Kidney tubule cell (primary cell): Measurements from ENCODE around the gene TMEM184A.

Experiments used
- DNase-seq: peaks from one replicate; pipeline ENCODE4 v3.0.0-alpha.2; 2018; ENCODE audit warnings: low spot score

The TMEM184A gene

DNA sequence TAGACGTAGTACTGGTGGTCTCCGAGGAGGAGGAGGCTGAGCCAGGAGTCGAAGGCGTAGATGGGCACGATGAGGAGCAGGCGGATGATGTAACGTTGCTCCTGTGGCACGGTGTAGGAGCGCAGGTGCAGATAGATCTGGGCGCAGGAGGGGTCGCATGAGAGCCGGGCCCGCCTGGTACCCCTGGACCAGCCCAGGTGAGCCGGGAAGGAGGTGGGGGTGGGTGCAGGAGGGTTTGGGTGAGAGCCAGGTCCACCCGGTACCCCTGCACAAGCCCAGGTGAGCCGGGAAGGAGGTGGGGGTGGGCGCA, 5.2 kb downstream of the TMEM184A start:
- no peak for DNase-seq

DNA sequence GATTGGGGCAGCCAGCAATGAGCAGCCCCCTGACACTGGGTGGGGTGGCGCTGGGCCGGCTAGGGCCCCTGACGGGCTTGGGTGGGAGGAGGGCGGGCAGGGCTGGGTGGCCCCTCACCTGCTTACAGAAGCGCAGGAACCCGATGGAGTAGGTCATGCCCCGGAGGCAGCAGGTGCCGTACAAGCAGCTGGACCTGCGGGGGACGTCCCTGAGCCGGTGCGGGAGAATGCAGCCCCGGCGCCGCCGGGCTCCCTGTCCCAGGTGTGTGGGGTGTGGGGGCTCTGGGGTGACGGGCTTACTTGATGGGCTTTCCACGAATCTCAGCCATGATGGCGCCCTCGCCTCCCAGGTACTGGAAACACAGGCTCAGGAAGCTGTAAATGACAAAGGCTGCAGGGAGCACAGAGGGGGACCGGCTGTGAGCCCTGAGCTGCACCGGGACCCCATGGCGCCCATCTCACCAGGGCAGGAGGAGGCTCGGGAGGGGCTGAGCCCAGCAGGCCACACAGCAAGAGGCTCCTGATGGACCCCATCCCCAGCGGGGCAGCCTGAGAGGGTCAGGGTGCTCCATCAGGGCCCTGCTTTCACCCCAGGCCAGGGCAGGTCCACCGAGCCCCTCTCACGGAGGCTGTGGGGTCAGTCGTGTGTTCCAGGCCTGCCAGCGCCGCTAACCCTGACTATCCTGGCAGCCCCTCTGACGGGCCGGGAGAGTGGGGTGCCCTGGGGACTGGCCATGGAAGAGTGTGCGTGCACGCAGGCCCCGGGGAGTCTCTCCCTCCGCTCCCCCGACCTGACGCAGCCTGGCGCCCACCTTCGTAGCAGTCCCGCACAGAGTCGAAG, 5.8 kb downstream of the TMEM184A start:
- DNase-seq: no peak

DNA sequence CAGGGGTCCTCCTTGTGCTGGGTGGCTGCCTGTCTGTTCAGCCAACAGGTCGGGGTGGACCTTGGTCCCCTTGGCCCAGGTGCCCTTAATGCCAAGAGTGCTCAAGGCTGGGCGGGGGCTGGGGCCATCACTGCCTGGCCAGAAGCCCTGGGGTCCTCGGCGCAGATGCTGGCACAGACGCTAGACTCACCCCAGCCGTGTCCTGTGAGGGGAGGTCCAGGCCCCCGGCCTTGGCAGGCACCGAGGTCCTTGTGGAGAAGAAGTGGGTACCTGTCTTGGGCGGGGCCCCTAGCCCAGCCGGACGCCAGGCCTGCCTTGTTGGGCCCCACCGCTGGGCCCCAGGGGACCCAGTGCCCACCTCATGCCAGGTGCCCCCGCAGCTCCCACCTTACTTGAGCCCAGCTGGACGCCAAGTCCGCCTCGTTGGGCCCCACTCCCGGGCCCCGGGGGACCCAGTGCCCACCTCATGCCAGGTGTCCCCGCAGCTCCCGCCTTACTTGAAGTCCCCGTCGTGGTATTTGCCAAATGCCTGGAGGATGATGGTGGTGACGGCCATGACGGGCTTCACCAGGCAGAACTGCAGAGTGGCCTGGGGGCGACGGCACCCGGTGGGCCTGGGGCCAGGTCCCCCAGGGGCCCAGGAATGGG, 6.5 kb downstream of the TMEM184A start:
- DNase-seq: no peak

DNA sequence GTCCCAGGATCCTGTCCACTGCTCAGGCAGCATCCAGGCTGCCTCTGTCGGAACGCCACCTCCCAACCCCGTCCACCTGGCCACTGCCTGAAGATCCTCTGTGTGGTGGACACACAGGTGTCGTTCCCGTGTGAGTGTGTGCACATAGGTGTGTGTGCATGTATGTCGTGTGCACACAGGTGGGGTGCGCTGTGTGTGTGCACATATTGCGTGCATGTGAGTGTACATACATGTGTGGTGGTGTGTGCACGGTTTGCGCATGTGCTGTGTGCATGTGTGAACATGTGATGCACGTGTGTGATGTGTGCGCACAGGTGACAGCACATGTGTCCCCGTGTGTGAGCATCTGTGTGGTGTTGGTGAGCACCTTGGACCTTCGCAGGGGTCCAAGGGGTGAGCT, 7.1 kb downstream of the TMEM184A start:
- DNase-seq: no peak

DNA sequence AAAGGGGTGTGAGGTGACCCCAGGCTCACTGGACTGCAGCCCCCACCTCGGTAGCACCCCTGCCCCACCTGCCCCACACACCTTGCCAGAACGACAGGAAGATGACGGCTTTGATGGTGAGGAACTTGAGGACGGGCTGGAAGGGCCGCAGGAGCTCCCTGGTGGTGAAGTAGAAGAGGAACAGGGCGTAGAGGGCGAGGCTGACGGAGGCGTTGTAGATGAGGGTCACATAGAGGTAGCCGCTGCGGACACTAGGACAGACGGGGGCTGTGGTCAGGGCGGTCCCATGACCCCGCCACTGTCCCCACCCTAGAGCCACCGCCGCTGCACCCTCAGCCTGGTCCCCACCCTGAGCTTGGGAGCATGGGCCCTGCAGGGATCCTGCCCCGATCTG, 7.6 kb downstream of the TMEM184A start:
- DNase-seq: no peak

DNA sequence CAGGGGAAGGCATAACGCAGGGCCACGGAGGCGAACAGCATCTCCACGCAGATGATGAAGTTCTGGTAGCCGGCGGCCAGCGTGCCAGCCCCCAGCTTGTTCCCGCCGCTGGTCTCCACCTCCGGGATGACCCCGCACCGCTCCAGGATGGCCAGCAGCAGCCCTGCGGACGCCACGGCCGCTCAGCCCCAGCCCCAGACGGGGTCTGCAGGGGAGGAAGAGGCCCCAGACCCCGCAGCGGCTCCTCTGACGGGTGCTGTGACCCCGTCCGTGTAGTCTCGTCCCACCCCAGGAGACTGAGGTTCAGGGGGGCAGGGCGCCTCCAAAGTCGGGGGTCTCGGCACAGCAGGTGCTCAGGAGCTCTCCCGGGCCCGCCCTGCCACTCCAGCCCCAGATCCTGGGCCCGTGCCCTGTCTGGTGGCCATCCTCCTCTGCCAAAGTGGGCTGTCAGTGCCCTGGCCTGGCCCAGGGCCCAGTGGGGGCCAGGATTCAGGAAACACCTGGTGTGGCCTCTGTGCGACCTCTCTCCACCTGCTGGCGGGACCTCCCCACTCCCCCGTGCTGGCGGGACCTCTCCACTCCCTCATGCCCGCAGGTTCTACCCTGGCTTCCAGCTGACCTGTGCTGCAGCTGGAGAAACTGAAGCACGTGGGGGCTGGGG, 8.1 kb downstream of the TMEM184A start:
- DNase-seq: no peak

DNA sequence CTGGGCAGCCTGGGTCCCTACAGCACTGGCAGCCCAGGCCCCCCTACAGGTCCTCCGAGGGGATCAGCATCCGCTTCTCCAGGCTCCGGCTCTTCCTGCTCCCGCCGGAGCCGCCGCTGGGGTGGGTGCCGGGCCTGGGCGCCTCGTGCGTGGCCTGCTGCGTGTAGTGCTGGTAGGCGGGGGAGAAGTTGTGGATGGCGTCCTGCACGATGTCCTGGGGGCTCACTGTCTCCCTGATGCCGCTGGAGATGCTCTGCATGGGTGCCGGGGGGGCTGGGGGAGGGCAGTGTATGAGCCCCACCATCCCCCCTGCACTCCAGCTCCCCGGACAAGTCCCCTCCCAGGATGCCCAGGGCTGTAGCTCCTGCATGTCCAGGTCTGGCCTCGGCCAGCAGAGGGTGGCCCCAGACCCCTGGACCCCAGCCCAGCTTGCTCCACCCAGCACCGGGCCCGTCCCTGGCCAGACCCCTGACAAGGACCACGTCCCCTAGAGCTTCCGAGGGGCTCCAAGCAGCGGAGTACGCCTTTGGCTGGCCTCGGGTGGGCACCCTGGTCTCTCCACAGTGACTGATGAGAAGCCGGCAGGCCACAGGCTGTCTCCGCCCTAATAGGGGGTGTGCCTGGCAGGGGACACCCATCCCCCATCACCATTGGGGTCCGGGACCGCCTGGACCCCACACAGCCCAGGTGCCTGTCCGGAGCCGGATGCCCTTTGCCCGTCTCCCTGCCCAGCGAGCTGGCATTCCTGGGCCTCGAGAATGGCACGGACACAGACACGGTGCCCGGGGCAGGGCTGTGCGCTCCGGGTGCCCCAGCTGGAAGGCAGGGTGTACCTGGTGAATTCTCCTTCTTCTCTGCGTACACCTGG, 8.9 kb downstream of the TMEM184A start:
- DNase-seq: no peak

DNA sequence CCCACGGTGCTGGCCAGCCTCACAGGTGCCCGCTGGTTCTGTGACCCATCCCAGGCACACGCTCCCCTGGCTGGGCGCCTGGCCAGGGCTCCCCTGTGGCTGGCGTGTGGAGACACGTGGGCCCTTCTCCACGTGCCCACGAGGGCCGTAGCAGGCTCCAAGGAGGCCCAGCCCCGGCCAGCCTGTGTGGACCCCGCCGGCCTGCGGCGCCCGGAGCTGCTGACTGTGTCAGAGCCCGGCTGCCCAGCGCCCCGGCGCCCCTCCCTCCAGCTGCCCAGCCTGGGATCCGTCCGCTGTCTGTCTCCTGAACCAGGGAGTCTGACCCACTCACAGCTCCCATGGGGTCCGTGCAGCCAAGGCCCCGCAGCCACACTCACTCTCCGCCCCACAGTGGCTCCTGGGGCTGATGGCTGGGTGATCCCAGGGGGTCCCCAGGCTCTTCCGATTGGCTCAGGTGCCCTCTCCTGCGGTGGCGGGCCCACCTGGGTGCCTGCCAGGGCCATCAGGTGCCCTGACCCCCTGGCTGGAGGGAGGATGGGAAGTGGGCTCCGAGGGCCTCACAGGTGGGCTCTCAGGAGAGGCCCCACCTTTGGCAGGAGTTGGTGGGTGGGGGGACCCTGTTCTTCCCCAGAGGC, 9.6 kb downstream of the TMEM184A start:
- no peak for DNase-seq

DNA sequence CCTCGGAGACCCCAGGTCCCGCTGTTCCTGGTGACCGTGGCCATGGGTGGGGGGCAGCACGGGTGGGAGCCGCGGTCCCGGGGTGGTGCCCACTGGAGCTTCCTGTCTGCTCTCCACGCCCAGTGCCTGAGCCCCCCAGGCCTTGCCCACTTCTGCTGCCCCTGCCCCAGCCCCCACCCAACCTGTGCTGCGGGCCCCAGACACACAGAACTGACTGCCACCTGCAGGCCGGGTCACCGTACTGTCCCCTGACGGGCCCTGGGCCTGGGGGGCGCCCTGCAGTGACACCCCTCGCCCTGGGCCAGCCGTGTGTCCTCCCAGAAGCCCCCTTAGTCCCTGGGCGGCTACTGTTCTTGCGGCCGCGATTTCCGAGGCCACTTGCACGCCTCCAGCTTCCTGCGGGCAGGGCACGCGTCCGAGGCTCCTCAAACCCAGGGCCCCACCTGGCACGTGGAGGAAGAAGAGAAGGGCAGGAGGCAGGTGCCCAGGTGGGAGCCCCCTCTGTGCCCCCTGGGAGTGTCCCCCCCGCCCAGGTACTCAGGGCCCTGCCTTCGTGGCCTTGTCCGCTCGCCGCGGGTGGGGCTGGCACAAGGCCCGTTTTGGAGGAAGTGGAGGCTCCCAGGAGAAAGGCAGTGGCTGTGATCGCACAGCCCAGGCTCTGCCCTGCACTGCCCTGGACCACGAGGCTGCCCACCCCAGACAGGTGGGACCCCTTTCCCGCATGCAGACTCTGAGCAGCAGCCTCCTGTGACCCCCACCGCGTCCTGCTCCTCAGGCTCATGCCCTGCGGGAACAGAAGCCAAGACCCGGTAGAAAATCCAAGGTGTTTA, 10.4 kb downstream of the TMEM184A start:
- no peak for DNase-seq

DNA sequence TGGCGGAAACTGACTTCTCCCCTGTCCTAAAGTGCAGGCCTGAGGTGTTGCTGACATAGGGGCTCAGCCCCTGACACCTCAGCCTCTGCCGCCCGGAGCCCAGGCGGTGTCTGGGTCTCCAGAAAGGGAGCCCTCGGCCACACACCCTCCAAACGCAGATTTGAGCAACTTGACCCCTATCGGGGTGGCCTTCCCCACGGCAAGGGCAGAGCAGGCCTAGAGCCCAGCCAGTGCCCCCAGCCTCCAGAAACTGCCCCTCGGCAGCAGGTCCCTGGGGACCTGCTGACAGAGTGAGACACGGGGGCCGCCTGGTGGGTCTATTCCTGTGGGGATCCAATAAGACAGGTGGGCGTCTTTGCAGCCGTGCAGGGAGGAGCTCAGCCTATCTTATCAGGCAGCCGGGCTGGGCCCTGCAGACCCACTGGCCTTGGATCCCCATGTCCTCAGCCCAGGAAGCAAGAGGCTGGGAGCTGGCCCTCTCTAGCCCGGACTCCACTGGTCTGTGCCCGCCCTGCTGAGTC, 11.0 kb downstream of the TMEM184A start:
- DNase-seq: no peak

DNA sequence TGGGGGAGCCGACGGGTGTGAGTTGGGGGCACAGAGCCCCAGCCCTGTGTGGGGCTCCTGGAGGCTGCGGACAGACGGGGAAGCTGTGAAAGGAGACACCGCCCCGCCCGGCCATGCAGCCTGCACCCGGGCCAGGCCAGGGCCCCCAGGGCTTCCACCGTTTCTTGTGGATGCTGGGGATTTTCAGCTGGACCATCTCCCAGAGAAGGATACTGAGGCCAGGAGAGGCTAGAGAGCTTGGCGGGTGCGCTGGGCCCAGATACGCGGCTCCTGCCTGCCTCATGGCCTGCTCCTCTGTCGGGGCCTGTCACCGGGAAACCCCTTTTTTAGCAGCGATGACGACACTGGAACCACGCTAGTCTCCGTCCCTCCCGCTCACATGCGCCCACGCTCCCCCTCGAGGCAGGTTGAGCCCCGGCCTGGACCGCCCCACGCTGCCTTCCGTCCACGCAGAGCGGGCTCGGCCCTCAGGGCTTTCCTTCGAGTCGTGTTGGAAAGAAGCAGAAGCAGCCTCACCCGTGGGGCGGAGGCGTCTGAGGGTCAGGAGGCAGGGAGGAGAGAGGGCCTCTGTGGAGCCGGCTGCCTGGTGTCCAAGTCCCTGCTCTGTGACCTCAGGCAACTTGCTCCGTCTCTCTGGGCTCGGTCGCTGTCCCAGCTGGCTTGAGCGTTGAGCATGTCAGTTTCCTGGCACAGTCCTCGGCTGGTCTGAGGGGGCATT, 11.7 kb downstream of the TMEM184A start:
- no peak for DNase-seq

DNA sequence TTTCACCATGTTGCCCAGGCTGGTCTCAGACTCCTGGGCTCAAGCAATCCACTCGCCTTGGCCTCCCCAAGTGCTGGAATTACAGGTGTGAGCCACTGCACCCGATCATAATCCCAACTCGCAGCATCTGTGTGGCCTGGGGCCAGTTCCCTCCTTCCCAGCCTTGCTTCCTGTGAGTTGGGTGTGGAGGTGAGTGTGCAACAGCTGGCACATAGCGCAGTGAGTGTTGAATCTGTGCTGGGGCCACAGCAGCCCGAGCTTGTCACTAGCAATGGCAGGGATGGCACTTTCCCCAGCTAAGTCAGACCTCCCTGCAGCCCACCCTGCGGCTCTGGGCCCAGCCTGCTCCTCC, 12.2 kb downstream of the TMEM184A start:
- DNase-seq: no peak

DNA sequence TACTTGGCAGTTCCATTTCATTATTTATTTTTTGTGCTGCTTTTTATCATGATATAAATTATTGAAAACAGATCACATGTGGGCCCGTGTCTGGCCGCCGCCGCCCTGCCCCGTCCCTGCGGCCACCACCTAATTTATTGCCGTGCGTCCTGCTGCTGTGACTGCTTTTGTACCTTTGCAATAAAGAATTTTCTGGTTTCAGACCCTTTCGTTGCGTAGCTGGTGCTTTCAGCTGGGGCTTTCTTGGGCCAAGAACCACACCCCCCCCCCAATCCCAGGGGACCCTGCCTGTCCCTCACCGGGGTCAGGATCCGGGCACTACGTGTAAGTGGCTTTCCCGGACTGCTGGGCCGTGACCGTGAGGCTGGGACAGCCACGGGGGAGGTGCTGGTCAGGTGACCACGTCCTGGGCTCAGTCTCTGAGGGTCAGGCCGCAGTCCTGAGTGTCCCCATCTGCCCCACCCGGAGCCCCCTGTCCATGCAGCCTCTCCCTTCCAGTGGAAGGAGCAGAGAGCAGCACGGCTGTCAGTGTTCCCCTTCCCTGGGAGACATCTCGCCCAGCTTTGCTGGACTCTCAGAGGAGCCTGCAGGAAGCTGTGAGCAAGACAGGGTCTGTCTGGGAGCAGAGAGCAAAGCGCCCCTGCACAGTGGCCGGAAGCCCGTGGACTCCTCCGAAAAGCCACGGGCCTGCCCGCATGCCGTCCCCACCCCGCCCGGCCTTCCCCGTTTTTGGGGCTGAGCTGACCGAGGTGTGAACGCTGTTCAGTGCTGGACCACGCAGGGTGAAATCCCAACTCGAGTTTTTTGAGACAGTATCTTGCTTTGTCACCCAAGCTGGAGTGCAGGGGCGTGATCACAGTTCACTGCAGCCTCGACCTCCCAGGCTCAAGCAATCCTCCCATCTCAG, 12.9 kb downstream of the TMEM184A start:
- no peak for DNase-seq

DNA sequence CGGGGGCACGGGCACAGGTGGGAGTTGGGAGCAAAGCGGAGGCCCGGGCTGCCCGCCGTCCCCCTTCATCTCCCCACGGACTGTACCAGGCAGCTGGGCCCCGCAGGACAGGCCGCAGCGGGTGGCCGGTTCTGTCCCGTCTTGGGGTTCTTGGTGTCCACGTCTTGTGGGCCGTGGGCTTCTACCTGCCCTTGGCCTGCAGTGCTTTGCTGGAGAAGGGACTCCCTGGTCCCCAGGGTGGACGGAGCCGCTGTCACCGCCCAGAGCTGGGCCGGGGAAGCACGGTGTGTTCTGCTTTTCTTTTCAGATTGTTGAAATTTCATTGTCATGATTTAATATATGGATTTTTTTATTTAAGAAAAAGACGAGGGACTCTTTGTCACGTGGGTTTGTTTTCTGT, 13.7 kb downstream of the TMEM184A start:
- no peak for DNase-seq

DNA sequence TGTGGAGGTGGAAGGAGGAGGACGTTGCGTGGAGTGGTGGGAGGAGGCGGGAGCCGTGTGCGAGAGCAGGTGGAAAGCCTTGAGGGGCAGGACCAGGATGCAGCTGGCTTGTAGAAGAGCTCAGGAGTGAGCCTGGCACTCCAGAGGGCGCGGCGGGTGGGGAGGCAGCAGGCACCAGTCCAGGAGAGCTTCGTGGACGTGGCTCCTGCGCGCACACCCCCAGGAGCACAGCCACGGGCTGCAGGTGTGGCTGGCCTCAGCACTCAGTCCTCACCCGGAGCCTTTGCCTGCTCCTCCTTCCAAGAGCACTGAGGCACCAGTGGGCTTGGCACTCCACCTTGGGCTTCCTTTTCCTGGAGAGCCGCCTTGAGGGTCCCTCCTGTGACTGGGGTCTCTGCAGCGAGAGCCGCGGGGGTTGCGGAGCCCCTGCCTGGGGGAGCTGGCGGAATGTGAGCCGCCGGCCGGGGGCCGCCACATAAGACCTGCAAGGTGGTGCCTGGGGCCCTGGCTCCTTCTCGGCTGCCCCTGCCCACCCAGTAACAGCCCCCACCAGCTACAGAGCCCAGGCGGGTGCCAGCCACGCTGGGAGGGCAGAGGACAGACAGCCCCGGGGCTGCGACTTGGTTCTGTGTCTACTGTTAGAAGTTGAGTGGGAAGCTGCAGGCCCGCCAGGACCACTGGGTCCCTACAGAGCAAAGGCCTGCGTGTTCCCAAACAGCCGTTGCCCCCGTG, 14.4 kb downstream of the TMEM184A start:
- DNase-seq: no peak

DNA sequence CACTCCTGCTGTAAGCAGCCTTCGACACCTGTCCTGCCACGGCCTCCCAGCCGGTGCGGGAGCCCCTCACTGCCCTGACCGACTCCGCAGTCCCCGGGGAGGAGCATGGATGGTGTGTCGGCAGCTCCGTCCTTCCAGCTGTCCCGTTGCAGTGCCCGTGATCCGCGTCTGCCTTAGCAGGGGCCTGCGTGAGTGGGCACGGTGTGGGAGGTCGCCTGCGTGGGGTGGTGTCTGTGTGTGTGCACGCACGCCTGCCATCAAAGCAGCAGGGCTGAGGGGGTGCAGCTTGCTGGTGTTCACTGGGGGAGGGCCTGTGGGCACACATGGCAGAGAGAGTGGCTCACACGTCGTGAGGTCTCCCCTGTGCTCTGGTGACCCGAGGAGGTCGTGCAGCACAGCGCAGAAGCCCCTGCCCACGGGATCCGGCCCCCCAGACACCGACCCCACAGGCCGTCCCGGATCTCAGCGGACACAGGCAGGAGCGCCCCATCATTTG, 15.2 kb downstream of the TMEM184A start:
- no peak for DNase-seq

DNA sequence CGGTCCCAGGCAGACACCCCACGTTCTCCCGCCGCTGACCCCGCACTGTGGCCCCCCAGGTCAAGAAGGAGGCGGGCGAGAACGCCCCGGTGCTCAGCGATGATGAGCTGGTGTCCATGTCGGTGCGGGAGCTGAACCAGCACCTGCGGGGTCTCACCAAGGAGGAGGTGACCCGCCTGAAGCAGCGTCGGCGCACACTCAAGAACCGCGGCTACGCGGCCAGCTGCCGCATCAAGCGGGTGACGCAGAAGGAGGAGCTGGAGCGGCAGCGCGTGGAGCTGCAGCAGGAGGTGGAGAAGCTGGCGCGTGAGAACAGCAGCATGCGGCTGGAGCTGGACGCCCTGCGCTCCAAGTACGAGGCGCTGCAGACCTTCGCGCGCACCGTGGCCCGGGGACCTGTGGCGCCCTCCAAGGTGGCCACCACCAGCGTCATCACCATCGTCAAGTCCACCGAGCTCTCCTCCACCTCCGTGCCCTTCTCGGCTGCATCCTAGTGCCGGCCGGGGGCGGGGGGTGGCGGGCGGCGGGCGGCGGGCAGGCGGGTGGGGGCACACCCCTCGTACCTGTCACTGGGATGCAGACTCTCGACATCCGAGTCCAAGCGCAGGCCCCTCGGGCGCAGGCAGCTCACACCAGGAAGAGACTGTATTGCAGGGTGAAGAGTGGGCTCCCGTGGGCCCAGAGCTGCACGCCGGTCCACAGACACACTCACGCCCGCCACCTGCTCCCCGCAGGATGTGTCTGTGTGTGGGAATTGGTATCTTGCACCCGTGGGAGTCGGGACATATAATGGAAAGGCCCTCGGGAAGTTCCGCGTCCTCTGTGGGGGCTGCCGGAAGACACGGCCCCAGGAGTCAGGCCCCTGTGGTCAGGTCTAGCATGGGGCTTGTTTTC, 15.9 kb downstream of the TMEM184A start:
- DNase-seq: no peak
